Liver (tissue), 9 donors: Measurements from ENCODE around the gene SERINC3. TPM values are rescaled to one million over a fixed set of nuclear protein-coding genes. Genes with fewer than 3 reads are reported as not detected.

Source experiments
- DNase-seq: peaks from one replicate; pipeline ENCODE4 v3.0.0-alpha.2; 2017; ENCODE audit warnings: low spot score
- H3K27ac ChIP-seq, 2 donors: one replicate each; pipeline ENCODE4 v1.7.0; 2013; ENCODE audit warnings: inconsistent platforms in 2 of 2, low read length in 2 of 2, control low read depth in 1 of 2, low read depth in 1 of 2, mild to moderate bottlenecking in 1 of 2
- H3K27me3 ChIP-seq, 4 donors: one replicate each; pipeline versions ENCODE4 v1.6.1 to v1.7.0; 2013; ENCODE audit warnings: low read length in 3 of 4, inconsistent platforms in 1 of 4, mild to moderate bottlenecking in 1 of 4, moderate library complexity in 1 of 4; ENCODE audit not compliant: control insufficient read depth in 4 of 4, insufficient read depth in 4 of 4
- H3K36me3 ChIP-seq, 4 donors: one replicate each; pipeline versions ENCODE4 v1.6.1 to v1.7.0; 2013; ENCODE audit warnings: low read length in 3 of 4, mild to moderate bottlenecking in 3 of 4, low read depth in 1 of 4, moderate library complexity in 1 of 4; ENCODE audit not compliant: control insufficient read depth in 4 of 4, insufficient read depth in 3 of 4
- H3K4me1 ChIP-seq, 4 donors: one replicate each; pipeline versions ENCODE4 v1.6.1 to v1.7.0; 2013; ENCODE audit warnings: low read length in 3 of 4, mild to moderate bottlenecking in 3 of 4, moderate library complexity in 1 of 4; ENCODE audit not compliant: control insufficient read depth in 4 of 4, insufficient read depth in 4 of 4
- H3K4me3 ChIP-seq, 3 donors: one replicate each; pipeline versions ENCODE4 v1.6.1 to v1.7.0; 2013; ENCODE audit warnings: low read length in 3 of 3, control low read depth in 1 of 3, low read depth in 1 of 3, mild to moderate bottlenecking in 1 of 3
- H3K9ac ChIP-seq, 2 donors: one replicate each; pipeline ENCODE4 v1.7.0; 2013; ENCODE audit warnings: low read length in 2 of 2, mild to moderate bottlenecking in 2 of 2, moderate library complexity in 2 of 2, control low read depth in 1 of 2, low read depth in 1 of 2
- H3K9me3 ChIP-seq, 4 donors: one replicate each; pipeline versions ENCODE4 v1.6.1 to v1.7.0; 2013; ENCODE audit warnings: low read length in 3 of 4; ENCODE audit not compliant: control insufficient read depth in 4 of 4
- EGR1 ChIP-seq, 2 donors: IDR thresholded peaks; 2 replicates each; pipeline ENCODE4 v1.6.1; 2016 to 2018; ENCODE audit warnings: antibody characterized with exemption in 2 of 2, low read depth in 2 of 2
- FOXA1 ChIP-seq: IDR thresholded peaks from 2 replicates; pipeline ENCODE4 v1.6.1; 2016; ENCODE audit warnings: antibody characterized with exemption
- FOXA2 ChIP-seq: IDR thresholded peaks from 2 replicates; pipeline ENCODE4 v1.6.1; 2016; ENCODE audit warnings: antibody characterized with exemption
- GABPA ChIP-seq, 2 donors: IDR thresholded peaks in 1 of 2; conservative IDR thresholded peaks in 1 of 2; 2 replicates each; pipeline ENCODE4 v1.6.1; 2016; ENCODE audit warnings: antibody characterized with exemption in 2 of 2, mild to moderate bottlenecking in 1 of 2, moderate library complexity in 1 of 2
- HNF4A ChIP-seq, 2 donors: conservative IDR thresholded peaks; 2 replicates each; pipeline ENCODE4 v1.6.1; 2016; ENCODE audit warnings: antibody characterized with exemption in 2 of 2, mild to moderate bottlenecking in 2 of 2
- HNF4G ChIP-seq: IDR thresholded peaks from 2 replicates; pipeline ENCODE4 v1.6.1; 2016; ENCODE audit warnings: antibody characterized with exemption
- JUND ChIP-seq, 2 donors: IDR thresholded peaks; 2 replicates each; pipeline ENCODE4 v1.6.1; 2016; ENCODE audit warnings: antibody characterized with exemption in 2 of 2
- NR2F2 ChIP-seq: IDR thresholded peaks from 2 replicates; pipeline ENCODE4 v1.6.1; 2016; ENCODE audit warnings: antibody characterized with exemption
- RAD21 ChIP-seq, 2 donors: IDR thresholded peaks; 2 replicates each; pipeline ENCODE4 v1.6.1; 2016; ENCODE audit warnings: antibody characterized with exemption in 2 of 2, mild to moderate bottlenecking in 2 of 2
- RXRA ChIP-seq, 2 donors: IDR thresholded peaks; 2 replicates each; pipeline ENCODE4 v1.6.1; 2017 to 2018; ENCODE audit warnings: antibody characterized with exemption in 2 of 2, mild to moderate bottlenecking in 1 of 2
- SP1 ChIP-seq: IDR thresholded peaks from 2 replicates; pipeline ENCODE4 v1.6.1; 2018; ENCODE audit warnings: antibody characterized with exemption, mild to moderate bottlenecking
- TAF1 ChIP-seq: conservative IDR thresholded peaks from 2 replicates; pipeline ENCODE4 v1.6.1; 2016; ENCODE audit warnings: antibody characterized with exemption, mild to moderate bottlenecking
- YY1 ChIP-seq: IDR thresholded peaks from 2 replicates; pipeline ENCODE4 v1.6.1; 2016; ENCODE audit warnings: antibody characterized with exemption, mild to moderate bottlenecking
- WGBS: extraction: QIAGEN DNeasy Blood & Tissue Kit; methylation state at CpG from one replicate; pipeline ENCODE4 v1.1.7; 2013; 5-methylcytosine and 5-hydroxymethylcytosine counted together
- polyA plus RNA-seq, 2 donors: library from polyadenylated mRNA; stranded (reverse) in 1 of 2; unstranded in 1 of 2; fragments of 200-250 nt in 1 of 2; fragments of >200 nt in 1 of 2; fragmentation: Nextera tagmentation in 1 of 2; extraction: Ambion mirVana in 1 of 2; gene quantifications; one replicate each; pipeline versions ENCODE4 v1.2.1 to v1.2.3, GENCODE V29; 2013 to 2015
- total RNA-seq, 2 donors: library from RNA; depleted of rRNA; stranded (reverse); fragments of >200 nt; gene quantifications; one replicate each; pipeline ENCODE4 v1.2.3, GENCODE V29; 2014
- TF ChIP-seq, protein P1 (sequence below): IDR thresholded peaks from 2 replicates; pipeline ENCODE4 v1.6.1; 2016; ENCODE audit warnings: antibody characterized with exemption
- TF ChIP-seq, protein P2 (sequence below): IDR thresholded peaks from 2 replicates; pipeline ENCODE4 v1.6.1; 2016; ENCODE audit warnings: antibody characterized with exemption, mild to moderate bottlenecking
- TF ChIP-seq, protein P3 (sequence below): fragments of 150-350 bp; IDR thresholded peaks from 2 replicates; pipeline ENCODE4 v1.5.1; 2017; ENCODE audit warnings: improper control_type of control experiment, low read depth, low read length; ENCODE audit not compliant: missing input control
- TF ChIP-seq, protein P4 (sequence below): IDR thresholded peaks from 2 replicates; pipeline ENCODE4 v1.6.1; 2016; ENCODE audit warnings: antibody characterized with exemption
- TF ChIP-seq, protein P5 (sequence below): IDR thresholded peaks from 2 replicates; pipeline ENCODE4 v1.6.1; 2016; ENCODE audit warnings: antibody characterized with exemption
- donor health status: healthy.
- donor health status: healthy.
- donor health status: healthy.
- donor health status: healthy.
- donor health status: healthy.

The SERINC3 gene
- total and polyA plus RNA-seq, 4 donors: 51.1 to 70.0 (median 58.5) TPM

DNA sequence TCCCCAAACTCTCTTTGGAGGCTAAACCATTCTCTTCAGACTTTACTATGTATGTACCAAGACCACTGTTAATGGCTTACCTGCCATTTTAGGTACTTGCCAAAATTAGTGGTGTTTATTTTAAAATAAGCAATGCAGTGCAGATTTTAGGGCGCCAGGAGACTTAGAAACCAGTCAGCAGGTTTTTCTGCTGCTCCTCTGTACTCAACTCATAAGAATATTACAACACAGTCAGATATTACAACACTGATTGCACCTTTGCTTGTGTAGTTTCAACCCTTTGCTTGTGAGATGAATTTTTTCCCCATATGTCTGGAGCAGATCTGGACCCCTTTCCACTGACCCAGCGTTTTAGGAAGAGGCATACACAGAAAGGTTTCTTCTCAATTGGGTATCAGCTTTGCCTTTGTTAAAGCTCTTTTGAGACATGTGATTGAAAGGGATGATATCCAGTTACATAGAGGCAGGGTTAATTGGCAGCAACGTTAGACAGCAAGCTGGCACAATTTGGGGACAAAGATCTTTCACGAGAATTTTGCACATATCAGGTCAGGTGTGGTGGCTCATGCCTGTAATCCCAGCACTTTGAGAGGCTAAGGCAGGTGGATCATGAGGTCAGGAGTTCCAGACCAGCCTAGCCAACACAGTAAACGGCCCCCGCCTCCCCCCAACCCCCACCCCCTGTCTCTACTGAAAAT lies 40.0 kb downstream of the SERINC3 start:
- TF ChIP-seq, protein P1, sequence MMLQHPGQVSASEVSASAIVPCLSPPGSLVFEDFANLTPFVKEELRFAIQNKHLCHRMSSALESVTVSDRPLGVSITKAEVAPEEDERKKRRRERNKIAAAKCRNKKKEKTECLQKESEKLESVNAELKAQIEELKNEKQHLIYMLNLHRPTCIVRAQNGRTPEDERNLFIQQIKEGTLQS: no peak
- TF ChIP-seq, protein P2, sequence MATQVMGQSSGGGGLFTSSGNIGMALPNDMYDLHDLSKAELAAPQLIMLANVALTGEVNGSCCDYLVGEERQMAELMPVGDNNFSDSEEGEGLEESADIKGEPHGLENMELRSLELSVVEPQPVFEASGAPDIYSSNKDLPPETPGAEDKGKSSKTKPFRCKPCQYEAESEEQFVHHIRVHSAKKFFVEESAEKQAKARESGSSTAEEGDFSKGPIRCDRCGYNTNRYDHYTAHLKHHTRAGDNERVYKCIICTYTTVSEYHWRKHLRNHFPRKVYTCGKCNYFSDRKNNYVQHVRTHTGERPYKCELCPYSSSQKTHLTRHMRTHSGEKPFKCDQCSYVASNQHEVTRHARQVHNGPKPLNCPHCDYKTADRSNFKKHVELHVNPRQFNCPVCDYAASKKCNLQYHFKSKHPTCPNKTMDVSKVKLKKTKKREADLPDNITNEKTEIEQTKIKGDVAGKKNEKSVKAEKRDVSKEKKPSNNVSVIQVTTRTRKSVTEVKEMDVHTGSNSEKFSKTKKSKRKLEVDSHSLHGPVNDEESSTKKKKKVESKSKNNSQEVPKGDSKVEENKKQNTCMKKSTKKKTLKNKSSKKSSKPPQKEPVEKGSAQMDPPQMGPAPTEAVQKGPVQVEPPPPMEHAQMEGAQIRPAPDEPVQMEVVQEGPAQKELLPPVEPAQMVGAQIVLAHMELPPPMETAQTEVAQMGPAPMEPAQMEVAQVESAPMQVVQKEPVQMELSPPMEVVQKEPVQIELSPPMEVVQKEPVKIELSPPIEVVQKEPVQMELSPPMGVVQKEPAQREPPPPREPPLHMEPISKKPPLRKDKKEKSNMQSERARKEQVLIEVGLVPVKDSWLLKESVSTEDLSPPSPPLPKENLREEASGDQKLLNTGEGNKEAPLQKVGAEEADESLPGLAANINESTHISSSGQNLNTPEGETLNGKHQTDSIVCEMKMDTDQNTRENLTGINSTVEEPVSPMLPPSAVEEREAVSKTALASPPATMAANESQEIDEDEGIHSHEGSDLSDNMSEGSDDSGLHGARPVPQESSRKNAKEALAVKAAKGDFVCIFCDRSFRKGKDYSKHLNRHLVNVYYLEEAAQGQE: peak; percentile 17
- TF ChIP-seq FOXA1: no peak
- peak in 1 of 2 donors; percentile 37 for TF ChIP-seq GABPA (IDR thresholded peaks at IDR 0.05 in 1 of 2, conservative IDR thresholded peaks at IDR 0.05 in 1 of 2)
- TF ChIP-seq, protein P3, sequence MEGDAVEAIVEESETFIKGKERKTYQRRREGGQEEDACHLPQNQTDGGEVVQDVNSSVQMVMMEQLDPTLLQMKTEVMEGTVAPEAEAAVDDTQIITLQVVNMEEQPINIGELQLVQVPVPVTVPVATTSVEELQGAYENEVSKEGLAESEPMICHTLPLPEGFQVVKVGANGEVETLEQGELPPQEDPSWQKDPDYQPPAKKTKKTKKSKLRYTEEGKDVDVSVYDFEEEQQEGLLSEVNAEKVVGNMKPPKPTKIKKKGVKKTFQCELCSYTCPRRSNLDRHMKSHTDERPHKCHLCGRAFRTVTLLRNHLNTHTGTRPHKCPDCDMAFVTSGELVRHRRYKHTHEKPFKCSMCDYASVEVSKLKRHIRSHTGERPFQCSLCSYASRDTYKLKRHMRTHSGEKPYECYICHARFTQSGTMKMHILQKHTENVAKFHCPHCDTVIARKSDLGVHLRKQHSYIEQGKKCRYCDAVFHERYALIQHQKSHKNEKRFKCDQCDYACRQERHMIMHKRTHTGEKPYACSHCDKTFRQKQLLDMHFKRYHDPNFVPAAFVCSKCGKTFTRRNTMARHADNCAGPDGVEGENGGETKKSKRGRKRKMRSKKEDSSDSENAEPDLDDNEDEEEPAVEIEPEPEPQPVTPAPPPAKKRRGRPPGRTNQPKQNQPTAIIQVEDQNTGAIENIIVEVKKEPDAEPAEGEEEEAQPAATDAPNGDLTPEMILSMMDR: no peak
- no peak for TF ChIP-seq HNF4G
- TF ChIP-seq EGR1 (IDR thresholded peaks at IDR 0.05; ENCODE audit: low read depth in 2 of 2): no peak
- peak; percentile 73 for TF ChIP-seq YY1
- TF ChIP-seq TAF1: no peak
- TF ChIP-seq HNF4A (conservative IDR thresholded peaks at IDR 0.05): peak; percentile 72 to 74
- peak in 1 of 2 donors; percentile 48 for TF ChIP-seq JUND (IDR thresholded peaks at IDR 0.05)
- no peak for TF ChIP-seq NR2F2
- TF ChIP-seq, protein P4, sequence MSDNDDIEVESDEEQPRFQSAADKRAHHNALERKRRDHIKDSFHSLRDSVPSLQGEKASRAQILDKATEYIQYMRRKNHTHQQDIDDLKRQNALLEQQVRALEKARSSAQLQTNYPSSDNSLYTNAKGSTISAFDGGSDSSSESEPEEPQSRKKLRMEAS: peak; percentile 44
- TF ChIP-seq SP1: peak; percentile 67
- peak; percentile 72 to 74 for TF ChIP-seq RXRA (IDR thresholded peaks at IDR 0.05)
- TF ChIP-seq, protein P5, sequence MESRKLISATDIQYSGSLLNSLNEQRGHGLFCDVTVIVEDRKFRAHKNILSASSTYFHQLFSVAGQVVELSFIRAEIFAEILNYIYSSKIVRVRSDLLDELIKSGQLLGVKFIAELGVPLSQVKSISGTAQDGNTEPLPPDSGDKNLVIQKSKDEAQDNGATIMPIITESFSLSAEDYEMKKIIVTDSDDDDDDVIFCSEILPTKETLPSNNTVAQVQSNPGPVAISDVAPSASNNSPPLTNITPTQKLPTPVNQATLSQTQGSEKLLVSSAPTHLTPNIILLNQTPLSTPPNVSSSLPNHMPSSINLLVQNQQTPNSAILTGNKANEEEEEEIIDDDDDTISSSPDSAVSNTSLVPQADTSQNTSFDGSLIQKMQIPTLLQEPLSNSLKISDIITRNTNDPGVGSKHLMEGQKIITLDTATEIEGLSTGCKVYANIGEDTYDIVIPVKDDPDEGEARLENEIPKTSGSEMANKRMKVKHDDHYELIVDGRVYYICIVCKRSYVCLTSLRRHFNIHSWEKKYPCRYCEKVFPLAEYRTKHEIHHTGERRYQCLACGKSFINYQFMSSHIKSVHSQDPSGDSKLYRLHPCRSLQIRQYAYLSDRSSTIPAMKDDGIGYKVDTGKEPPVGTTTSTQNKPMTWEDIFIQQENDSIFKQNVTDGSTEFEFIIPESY: peak; percentile 67
- TF ChIP-seq FOXA2: no peak
- TF ChIP-seq RAD21 (IDR thresholded peaks at IDR 0.05): peak; percentile 19
- Histone ChIP-seq H3K36me3 (peaks cover 4 to 25% (median 12%) of the 10 kb centered on the region in 4 donors), H3K9ac (peak overlapping the region in 1 of 2 donors; percentile 60), H3K27ac (peak overlapping the region; percentile 43 to 57), H3K27me3 (no peaks in the 10 kb centered on the region), H3K4me1 (peaks cover 0 to 51% (median 44%) of the 10 kb centered on the region in 4 donors), H3K9me3 (no peaks in the 10 kb centered on the region), H3K4me3 (peak overlapping the region in 1 of 3 donors; percentile 26)
- no peak for DNase-seq
- 31% methylated on average over 6 of the region's 6 CpGs for WGBS
